HEK293 (cell line): Measurements from ENCODE around the gene ABTB2.

ENCODE experiments used
- CTCF ChIA-PET: fragments of 350-600 bp; formaldehyde crosslinking; extraction: SDS; loops from one replicate; lab custom pipeline; 2021; ENCODE audit warnings: antibody characterized with exemption; lab: Yijun Ruan, JAX
- POLR2A ChIA-PET: fragments of 300-600 bp; formaldehyde crosslinking; extraction: SDS; loops from one replicate; lab custom pipeline; 2020; ENCODE audit warnings: antibody characterized with exemption, inconsistent platforms; lab: Yijun Ruan, JAX
- H3K27ac ChIP-seq: fragments of 200-500 bp; sonication (Bioruptor generic); 2 replicates; pipeline ENCODE4 v1.5.1; 2014; ENCODE audit warnings: low read depth, low read length, control low read depth, inconsistent platforms; ENCODE audit errors: extremely low read depth
- H3K36me3 ChIP-seq, 2 experiments: fragments of 200-500 bp in 1 of 2; sonication (Bioruptor generic) in 1 of 2; 1 replicate in 1 of 2; 2 replicates in 1 of 2; pipeline ENCODE4 v1.5.1; 2014 to 2017; ENCODE audit warnings: inconsistent platforms in 2 of 2, low read length in 2 of 2; ENCODE audit not compliant: control insufficient read depth in 2 of 2, insufficient read depth in 1 of 2
- H3K4me1 ChIP-seq: fragments of 200-500 bp; sonication (Bioruptor generic); 2 replicates; pipeline ENCODE4 v1.5.1; 2014; ENCODE audit warnings: mild to moderate bottlenecking, low read length, inconsistent platforms; ENCODE audit not compliant: control insufficient read depth, insufficient read depth
- H3K4me3 ChIP-seq: 2 replicates; pipeline ENCODE4 v1.5.1; 2011; ENCODE audit warnings: low read depth, mild to moderate bottlenecking, control low read depth, low read length, moderate library complexity
- H3K9me3 ChIP-seq: fragments of 200-500 bp; sonication (Bioruptor generic); 2 replicates; pipeline ENCODE4 v1.5.1; 2014; ENCODE audit warnings: low read depth, low read length, inconsistent platforms; ENCODE audit not compliant: control insufficient read depth, insufficient read depth
- GLIS1 ChIP-seq: fragments of 450-650 bp; formaldehyde crosslinking; IDR thresholded peaks from 2 replicates; pipeline ENCODE4 v1.5.1; 2016; ENCODE audit warnings: missing biosample characterization, missing genetic modification characterization
- SCRT2 ChIP-seq: fragments of 450-650 bp; formaldehyde crosslinking; IDR thresholded peaks from 2 replicates; pipeline ENCODE4 v1.5.1; 2016; ENCODE audit warnings: missing biosample characterization, missing genetic modification characterization
- SP2 ChIP-seq: fragments of 450-650 bp; formaldehyde crosslinking; IDR thresholded peaks from 2 replicates; pipeline ENCODE4 v1.5.1; 2016; ENCODE audit warnings: missing biosample characterization, missing genetic modification characterization
- ZFP69B ChIP-seq: fragments of 450-650 bp; formaldehyde crosslinking; IDR thresholded peaks from 2 replicates; pipeline ENCODE4 v1.5.1; 2016; ENCODE audit warnings: missing biosample characterization, missing genetic modification characterization
- ZNF133 ChIP-seq: fragments of 450-650 bp; formaldehyde crosslinking; IDR thresholded peaks from 2 replicates; pipeline ENCODE4 v1.5.1; 2016; ENCODE audit warnings: missing biosample characterization, missing genetic modification characterization
- ZNF404 ChIP-seq: fragments of 450-650 bp; formaldehyde crosslinking; IDR thresholded peaks from 2 replicates; pipeline ENCODE4 v1.5.1; 2017; ENCODE audit warnings: missing biosample characterization, missing genetic modification characterization
- ZNF707 ChIP-seq: fragments of 450-650 bp; formaldehyde crosslinking; IDR thresholded peaks from 2 replicates; pipeline ENCODE4 v1.5.1; 2016; ENCODE audit warnings: missing biosample characterization, missing genetic modification characterization
- TF ChIP-seq, protein P1 (sequence below): fragments of 450-650 bp; formaldehyde crosslinking; IDR thresholded peaks from 2 replicates; pipeline ENCODE4 v1.5.1; 2016; ENCODE audit warnings: missing biosample characterization, missing genetic modification characterization, low read depth
- TF ChIP-seq, protein P2 (sequence below): fragments of 450-650 bp; formaldehyde crosslinking; IDR thresholded peaks from 2 replicates; pipeline ENCODE4 v1.5.1; 2016; ENCODE audit warnings: missing biosample characterization, missing genetic modification characterization
- TF ChIP-seq, protein P3 (sequence below): fragments of 450-650 bp; formaldehyde crosslinking; IDR thresholded peaks from 2 replicates; pipeline ENCODE4; 2016; ENCODE audit warnings: missing biosample characterization, missing genetic modification characterization
- TF ChIP-seq, protein P4 (sequence below): fragments of 450-650 bp; formaldehyde crosslinking; IDR thresholded peaks from 2 replicates; pipeline ENCODE4 v1.5.1; 2017; ENCODE audit warnings: missing biosample characterization, missing genetic modification characterization
- TF ChIP-seq, protein P5 (sequence below): fragments of 450-650 bp; formaldehyde crosslinking; IDR thresholded peaks from 2 replicates; pipeline ENCODE4 v1.5.1; 2016; ENCODE audit warnings: missing biosample characterization, missing genetic modification characterization

Gene ABTB2

DNA sequence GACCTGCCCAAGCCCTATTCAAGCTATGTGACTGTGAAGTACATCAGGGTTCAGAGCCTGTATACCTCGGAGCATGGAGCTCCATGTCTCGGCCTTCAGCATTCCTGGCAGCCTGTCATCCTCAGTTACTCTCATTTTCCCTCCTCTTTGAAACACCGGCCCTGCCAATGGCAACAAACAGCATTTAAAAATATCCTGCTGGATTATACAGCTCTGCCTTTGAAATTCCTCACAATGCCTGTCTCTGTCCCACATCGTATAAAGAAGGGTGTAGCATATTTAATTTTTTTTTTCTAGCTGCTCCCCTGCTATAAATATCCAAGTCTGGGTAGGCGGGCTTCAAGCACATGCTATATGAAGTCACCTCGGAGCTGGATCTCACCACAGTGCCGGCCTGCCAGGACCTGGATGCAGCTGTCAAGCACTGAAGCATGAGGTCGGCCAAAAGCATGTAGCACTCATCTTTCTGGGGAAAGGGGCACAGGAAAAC lies 11.8 kb downstream of the ABTB2 start:
- Histone ChIP-seq H3K27ac (no peak overlapping the region), H3K9me3 (no peaks in the 10 kb centered on the region), H3K4me1 (peaks cover 13% of the 10 kb centered on the region), H3K4me3 (no peak overlapping the region), H3K36me3 (no peaks in the 10 kb centered on the region)
- CTCF ChIA-PET, result interaction anchor here (0.6 to 4.7 kb wide), 7 partner anchors 11 to 358 kb away, joined by 3 to 19 read pairs (median 3); no protein-coding TSS in a partner anchor
- POLR2A ChIA-PET, result interaction anchor here (6.6 kb wide), 1 partner anchor 11 kb away, joined by 61 read pairs; the partner anchor contains the start of gene ABTB2
- TF ChIP-seq SP2, result no peak

DNA sequence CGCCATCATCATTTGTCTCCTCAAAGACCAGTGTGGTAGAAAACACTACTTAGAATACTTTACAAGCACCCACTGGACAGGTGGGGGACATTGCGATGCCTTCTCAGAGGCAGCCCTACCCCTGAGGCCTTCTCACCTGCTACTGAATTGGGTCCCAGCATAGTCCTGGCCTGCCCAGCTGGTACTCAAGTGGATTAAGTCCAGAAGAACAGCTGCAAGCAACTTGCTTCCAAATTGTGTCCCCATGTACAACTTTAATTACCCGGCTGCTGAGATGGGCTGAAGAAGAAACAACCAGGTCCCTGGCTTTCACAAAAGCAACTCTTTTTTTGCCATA lies 12.3 kb downstream of the ABTB2 start:
- ChIA-PET POLR2A (interaction anchor here (6.6 kb wide), 1 partner anchor 11 kb away, joined by 61 read pairs; the partner anchor contains the start of gene ABTB2), CTCF (interaction anchor here (0.6 to 4.7 kb wide), 3 partner anchors 145 to 171 kb away, joined by 3 to 19 read pairs (median 4); no protein-coding TSS in a partner anchor)
- peaks cover 13% of the 10 kb centered on the region for H3K4me1 ChIP-seq
- TF ChIP-seq, protein P1, sequence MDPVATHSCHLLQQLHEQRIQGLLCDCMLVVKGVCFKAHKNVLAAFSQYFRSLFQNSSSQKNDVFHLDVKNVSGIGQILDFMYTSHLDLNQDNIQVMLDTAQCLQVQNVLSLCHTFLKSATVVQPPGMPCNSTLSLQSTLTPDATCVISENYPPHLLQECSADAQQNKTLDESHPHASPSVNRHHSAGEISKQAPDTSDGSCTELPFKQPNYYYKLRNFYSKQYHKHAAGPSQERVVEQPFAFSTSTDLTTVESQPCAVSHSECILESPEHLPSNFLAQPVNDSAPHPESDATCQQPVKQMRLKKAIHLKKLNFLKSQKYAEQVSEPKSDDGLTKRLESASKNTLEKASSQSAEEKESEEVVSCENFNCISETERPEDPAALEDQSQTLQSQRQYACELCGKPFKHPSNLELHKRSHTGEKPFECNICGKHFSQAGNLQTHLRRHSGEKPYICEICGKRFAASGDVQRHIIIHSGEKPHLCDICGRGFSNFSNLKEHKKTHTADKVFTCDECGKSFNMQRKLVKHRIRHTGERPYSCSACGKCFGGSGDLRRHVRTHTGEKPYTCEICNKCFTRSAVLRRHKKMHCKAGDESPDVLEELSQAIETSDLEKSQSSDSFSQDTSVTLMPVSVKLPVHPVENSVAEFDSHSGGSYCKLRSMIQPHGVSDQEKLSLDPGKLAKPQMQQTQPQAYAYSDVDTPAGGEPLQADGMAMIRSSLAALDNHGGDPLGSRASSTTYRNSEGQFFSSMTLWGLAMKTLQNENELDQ (tag by site-specific recombination), result no peak
- TF ChIP-seq ZNF707 (tag by site-specific recombination) (no peak), GLIS1 (peak; percentile 79)
- no peak overlapping the region for H3K4me3 ChIP-seq
- no peaks in the 10 kb centered on the region for H3K36me3 ChIP-seq
- no peaks in the 10 kb centered on the region for H3K9me3 ChIP-seq
- H3K27ac ChIP-seq, result no peak overlapping the region

DNA sequence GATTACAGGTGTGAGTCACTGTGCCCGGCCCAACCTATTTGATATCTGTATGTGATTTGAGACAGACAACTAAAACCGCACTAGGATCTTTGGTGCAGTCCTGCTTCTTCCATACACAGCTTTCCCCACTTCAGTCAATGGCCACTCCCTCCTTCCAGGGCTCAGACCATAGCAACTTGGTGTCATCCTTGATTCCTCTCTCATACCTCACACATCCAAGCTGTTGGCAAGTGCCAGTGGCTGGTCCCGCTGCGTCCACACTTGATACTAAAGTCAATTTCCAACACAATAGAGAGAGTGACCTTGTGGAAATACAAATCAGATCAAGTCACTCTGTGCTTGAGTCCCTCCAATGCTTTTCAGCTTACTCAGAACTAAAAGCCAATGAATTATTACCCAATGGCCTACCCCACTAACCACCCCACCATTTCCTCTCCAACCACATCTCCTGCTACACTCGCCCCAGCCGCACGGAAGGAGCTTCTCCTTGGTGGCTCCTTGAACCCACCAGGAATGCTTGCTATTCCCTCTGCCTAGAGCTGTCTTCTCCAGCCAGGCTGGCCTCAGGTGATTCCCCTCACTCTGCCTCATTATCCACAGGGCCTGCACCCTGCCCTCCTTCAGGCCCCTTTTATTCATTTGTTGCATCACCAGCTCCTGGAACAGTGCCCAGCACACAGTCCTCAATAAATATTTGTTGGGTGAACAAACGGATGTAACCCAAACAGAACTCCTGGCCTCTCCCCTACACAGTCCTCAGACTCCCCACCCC lies 12.9 kb downstream of the ABTB2 start:
- CTCF ChIA-PET, result interaction anchor here (0.6 to 4.7 kb wide), 4 partner anchors 10 to 170 kb away, joined by 3 to 19 read pairs (median 4); no protein-coding TSS in a partner anchor
- H3K4me3 ChIP-seq, result no peak overlapping the region

More for the DNA sequence above, 12.9 kb downstream of the ABTB2 start:
- Histone ChIP-seq H3K9me3 (no peaks in the 10 kb centered on the region), H3K36me3 (no peaks in the 10 kb centered on the region), H3K27ac (no peak overlapping the region), H3K4me1 (peaks cover 13% of the 10 kb centered on the region)
- POLR2A ChIA-PET, result interaction anchor here (6.6 kb wide), 1 partner anchor 12 kb away, joined by 61 read pairs; the partner anchor contains the start of gene ABTB2
- TF ChIP-seq ZFP69B (tag by site-specific recombination) (peak; percentile 15; the same call in 1 of the 2 replicates), ZNF404 (no peak), ZNF133 (tag by site-specific recombination) (0 out of 2 replicates have a peak, but pooled peaks have one; percentile 22), SCRT2 (tag by site-specific recombination) (peak; percentile 42; the same call in 1 of the 2 replicates)
- TF ChIP-seq, protein P2, sequence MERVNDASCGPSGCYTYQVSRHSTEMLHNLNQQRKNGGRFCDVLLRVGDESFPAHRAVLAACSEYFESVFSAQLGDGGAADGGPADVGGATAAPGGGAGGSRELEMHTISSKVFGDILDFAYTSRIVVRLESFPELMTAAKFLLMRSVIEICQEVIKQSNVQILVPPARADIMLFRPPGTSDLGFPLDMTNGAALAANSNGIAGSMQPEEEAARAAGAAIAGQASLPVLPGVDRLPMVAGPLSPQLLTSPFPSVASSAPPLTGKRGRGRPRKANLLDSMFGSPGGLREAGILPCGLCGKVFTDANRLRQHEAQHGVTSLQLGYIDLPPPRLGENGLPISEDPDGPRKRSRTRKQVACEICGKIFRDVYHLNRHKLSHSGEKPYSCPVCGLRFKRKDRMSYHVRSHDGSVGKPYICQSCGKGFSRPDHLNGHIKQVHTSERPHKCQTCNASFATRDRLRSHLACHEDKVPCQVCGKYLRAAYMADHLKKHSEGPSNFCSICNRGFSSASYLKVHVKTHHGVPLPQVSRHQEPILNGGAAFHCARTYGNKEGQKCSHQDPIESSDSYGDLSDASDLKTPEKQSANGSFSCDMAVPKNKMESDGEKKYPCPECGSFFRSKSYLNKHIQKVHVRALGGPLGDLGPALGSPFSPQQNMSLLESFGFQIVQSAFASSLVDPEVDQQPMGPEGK, result peak; percentile 51
- TF ChIP-seq, protein P3, sequence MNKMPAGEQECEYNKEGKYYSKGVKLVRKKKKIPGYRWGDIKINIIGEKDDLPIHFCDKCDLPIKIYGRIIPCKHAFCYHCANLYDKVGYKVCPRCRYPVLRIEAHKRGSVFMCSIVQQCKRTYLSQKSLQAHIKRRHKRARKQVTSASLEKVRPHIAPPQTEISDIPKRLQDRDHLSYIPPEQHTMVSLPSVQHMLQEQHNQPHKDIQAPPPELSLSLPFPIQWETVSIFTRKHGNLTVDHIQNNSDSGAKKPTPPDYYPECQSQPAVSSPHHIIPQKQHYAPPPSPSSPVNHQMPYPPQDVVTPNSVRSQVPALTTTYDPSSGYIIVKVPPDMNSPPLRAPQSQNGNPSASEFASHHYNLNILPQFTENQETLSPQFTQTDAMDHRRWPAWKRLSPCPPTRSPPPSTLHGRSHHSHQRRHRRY (tag by site-specific recombination), result no peak
- TF ChIP-seq, protein P4, sequence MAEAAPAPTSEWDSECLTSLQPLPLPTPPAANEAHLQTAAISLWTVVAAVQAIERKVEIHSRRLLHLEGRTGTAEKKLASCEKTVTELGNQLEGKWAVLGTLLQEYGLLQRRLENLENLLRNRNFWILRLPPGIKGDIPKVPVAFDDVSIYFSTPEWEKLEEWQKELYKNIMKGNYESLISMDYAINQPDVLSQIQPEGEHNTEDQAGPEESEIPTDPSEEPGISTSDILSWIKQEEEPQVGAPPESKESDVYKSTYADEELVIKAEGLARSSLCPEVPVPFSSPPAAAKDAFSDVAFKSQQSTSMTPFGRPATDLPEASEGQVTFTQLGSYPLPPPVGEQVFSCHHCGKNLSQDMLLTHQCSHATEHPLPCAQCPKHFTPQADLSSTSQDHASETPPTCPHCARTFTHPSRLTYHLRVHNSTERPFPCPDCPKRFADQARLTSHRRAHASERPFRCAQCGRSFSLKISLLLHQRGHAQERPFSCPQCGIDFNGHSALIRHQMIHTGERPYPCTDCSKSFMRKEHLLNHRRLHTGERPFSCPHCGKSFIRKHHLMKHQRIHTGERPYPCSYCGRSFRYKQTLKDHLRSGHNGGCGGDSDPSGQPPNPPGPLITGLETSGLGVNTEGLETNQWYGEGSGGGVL (tag by site-specific recombination), result peak; percentile 31; the same call in 1 of the 2 replicates
- TF ChIP-seq, protein P5, sequence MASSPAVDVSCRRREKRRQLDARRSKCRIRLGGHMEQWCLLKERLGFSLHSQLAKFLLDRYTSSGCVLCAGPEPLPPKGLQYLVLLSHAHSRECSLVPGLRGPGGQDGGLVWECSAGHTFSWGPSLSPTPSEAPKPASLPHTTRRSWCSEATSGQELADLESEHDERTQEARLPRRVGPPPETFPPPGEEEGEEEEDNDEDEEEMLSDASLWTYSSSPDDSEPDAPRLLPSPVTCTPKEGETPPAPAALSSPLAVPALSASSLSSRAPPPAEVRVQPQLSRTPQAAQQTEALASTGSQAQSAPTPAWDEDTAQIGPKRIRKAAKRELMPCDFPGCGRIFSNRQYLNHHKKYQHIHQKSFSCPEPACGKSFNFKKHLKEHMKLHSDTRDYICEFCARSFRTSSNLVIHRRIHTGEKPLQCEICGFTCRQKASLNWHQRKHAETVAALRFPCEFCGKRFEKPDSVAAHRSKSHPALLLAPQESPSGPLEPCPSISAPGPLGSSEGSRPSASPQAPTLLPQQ, result peak; percentile 58
